HepG2 (cell line): ENCODE measurements around the gene RPL21. TPM values are rescaled to one million over a fixed set of nuclear protein-coding genes. Genes with fewer than 3 reads are reported as not detected.

Source experiments
- ATAD3A ChIP-seq: sonication (generic); formaldehyde crosslinking; IDR thresholded peaks from 2 replicates; pipeline ENCODE4 v1.4.0; 2020; ENCODE audit warnings: missing genetic modification reagents
- BORCS8-MEF2B ChIP-seq: sonication (generic); formaldehyde crosslinking; IDR thresholded peaks from 2 replicates; pipeline ENCODE4 v1.8.0; 2022; ENCODE audit warnings: mild to moderate bottlenecking, missing genetic modification reagents
- ESRRA ChIP-seq: sonication (generic); formaldehyde crosslinking; IDR thresholded peaks from 2 replicates; pipeline ENCODE4 v1.5.1; 2020; ENCODE audit warnings: mild to moderate bottlenecking, low read depth, missing genetic modification reagents
- HNRNPH1 ChIP-seq: fragments of 200-400 bp; formaldehyde crosslinking; optimal IDR thresholded peaks from 2 replicates; pipeline ENCODE3; 2017; ENCODE audit warnings: mild to moderate bottlenecking, low read depth, low read length
- KDM3A ChIP-seq: IDR thresholded peaks from 2 replicates; pipeline ENCODE4 v1.6.1; 2018; ENCODE audit warnings: low read depth, missing compliant biosample characterization
- NFE2L2 ChIP-seq: fragments of 150-350 bp; IDR thresholded peaks from 2 replicates; pipeline ENCODE4 v1.6.1; 2014; ENCODE audit warnings: low read length
- NFKBIZ ChIP-seq: IDR thresholded peaks from 2 replicates; pipeline ENCODE4 v1.6.1; 2018; ENCODE audit warnings: missing genetic modification reagents, missing compliant biosample characterization
- NFYC ChIP-seq: IDR thresholded peaks from 2 replicates; pipeline ENCODE4 v1.6.1; 2016; ENCODE audit warnings: missing genetic modification reagents, missing compliant biosample characterization
- PHF21A ChIP-seq: sonication (generic); formaldehyde crosslinking; IDR thresholded peaks from 2 replicates; pipeline ENCODE4 v1.5.0; 2020; ENCODE audit warnings: mild to moderate bottlenecking, missing genetic modification reagents
- RELA ChIP-seq: sonication (generic); formaldehyde crosslinking; IDR thresholded peaks from 2 replicates; pipeline ENCODE4 v1.4.0; 2020; ENCODE audit warnings: missing genetic modification reagents
- SYNCRIP ChIP-seq: fragments of 200-400 bp; formaldehyde crosslinking; IDR thresholded peaks from 2 replicates; pipeline ENCODE4 v1.6.1; 2018; ENCODE audit warnings: mild to moderate bottlenecking, low read depth, low read length; ENCODE audit not compliant: insufficient read depth
- TBL1XR1 ChIP-seq: fragments of 150-350 bp; IDR thresholded peaks from 2 replicates; pipeline ENCODE4 v1.6.1; 2014; ENCODE audit warnings: borderline replicate concordance, low read length; ENCODE audit not compliant: partially characterized antibody
- ZHX1 ChIP-seq: sonication (generic); formaldehyde crosslinking; IDR thresholded peaks from 2 replicates; pipeline ENCODE4 v1.8.1; 2022; ENCODE audit warnings: low read depth, mild to moderate bottlenecking, missing genetic modification reagents
- ZNF101 ChIP-seq: sonication (generic); formaldehyde crosslinking; IDR thresholded peaks from 2 replicates; pipeline ENCODE4 v1.4.0; 2020; ENCODE audit warnings: mild to moderate bottlenecking, low read depth, missing genetic modification reagents, borderline replicate concordance
- ZNF136 ChIP-seq: sonication (generic); formaldehyde crosslinking; IDR thresholded peaks from 2 replicates; pipeline ENCODE4 v1.8.1; 2022; ENCODE audit warnings: low read depth, mild to moderate bottlenecking, moderate library complexity, missing genetic modification reagents
- ZNF205 ChIP-seq: IDR thresholded peaks from 2 replicates; pipeline ENCODE4 v1.6.1; 2018; ENCODE audit warnings: missing biosample characterization, missing genetic modification reagents
- ZNF460 ChIP-seq: sonication (generic); formaldehyde crosslinking; IDR thresholded peaks from 2 replicates; pipeline ENCODE4 v1.5.1; 2020; ENCODE audit warnings: missing genetic modification reagents, mild to moderate bottlenecking, borderline replicate concordance
- ZNF703 ChIP-seq: sonication (generic); formaldehyde crosslinking; IDR thresholded peaks from 2 replicates; pipeline ENCODE4 v1.5.1; 2020; ENCODE audit warnings: missing genetic modification reagents, mild to moderate bottlenecking, moderate library complexity, borderline replicate concordance
- ZNF83 ChIP-seq: sonication (generic); formaldehyde crosslinking; IDR thresholded peaks from 2 replicates; pipeline ENCODE4 v1.4.0; 2020; ENCODE audit warnings: missing genetic modification reagents, mild to moderate bottlenecking, borderline replicate concordance
- ZNF878 ChIP-seq: sonication (generic); formaldehyde crosslinking; IDR thresholded peaks from 2 replicates; pipeline ENCODE4 v1.8.1; 2023; ENCODE audit warnings: mild to moderate bottlenecking, missing genetic modification reagents, moderate library complexity
- polyA plus RNA-seq, 8 experiments: library from polyadenylated mRNA; depleted of rRNA in 3 of 8; stranded (reverse) in 7 of 8; unstranded in 1 of 8; fragments of >200 nt; fragmentation: Illumina TruSeq in 4 of 8; extraction: Trizol in 4 of 8; gene quantifications; 2 replicates each; pipeline versions ENCODE4 v1.2.1 to v1.2.3, GENCODE V29; 2011 to 2016; ENCODE audit warnings: low read depth in 4 of 8, missing spikeins in 1 of 8, mixed read lengths in 1 of 8; ENCODE audit not compliant: insufficient read depth in 1 of 8
- total RNA-seq, 5 experiments: library from RNA; depleted of rRNA; stranded (reverse); fragments of >200 nt; fragmentation: Illumina TruSeq; extraction: Trizol; gene quantifications; 2 replicates each; pipeline ENCODE4 v1.2.3, GENCODE V29; 2016; ENCODE audit warnings: low read depth in 1 of 5
- TF ChIP-seq, protein P1 (sequence below): sonication (generic); formaldehyde crosslinking; IDR thresholded peaks from 2 replicates; pipeline ENCODE4 v1.4.0; 2020; ENCODE audit warnings: mild to moderate bottlenecking, low read depth, missing genetic modification reagents

RPL21 gene
- total and polyA plus RNA-seq, 2 of the 13 experiments (the other 11 are each of a cell fraction or from before 2014, with no cell fraction given) = 1,234 to 1,261 TPM

DNA sequence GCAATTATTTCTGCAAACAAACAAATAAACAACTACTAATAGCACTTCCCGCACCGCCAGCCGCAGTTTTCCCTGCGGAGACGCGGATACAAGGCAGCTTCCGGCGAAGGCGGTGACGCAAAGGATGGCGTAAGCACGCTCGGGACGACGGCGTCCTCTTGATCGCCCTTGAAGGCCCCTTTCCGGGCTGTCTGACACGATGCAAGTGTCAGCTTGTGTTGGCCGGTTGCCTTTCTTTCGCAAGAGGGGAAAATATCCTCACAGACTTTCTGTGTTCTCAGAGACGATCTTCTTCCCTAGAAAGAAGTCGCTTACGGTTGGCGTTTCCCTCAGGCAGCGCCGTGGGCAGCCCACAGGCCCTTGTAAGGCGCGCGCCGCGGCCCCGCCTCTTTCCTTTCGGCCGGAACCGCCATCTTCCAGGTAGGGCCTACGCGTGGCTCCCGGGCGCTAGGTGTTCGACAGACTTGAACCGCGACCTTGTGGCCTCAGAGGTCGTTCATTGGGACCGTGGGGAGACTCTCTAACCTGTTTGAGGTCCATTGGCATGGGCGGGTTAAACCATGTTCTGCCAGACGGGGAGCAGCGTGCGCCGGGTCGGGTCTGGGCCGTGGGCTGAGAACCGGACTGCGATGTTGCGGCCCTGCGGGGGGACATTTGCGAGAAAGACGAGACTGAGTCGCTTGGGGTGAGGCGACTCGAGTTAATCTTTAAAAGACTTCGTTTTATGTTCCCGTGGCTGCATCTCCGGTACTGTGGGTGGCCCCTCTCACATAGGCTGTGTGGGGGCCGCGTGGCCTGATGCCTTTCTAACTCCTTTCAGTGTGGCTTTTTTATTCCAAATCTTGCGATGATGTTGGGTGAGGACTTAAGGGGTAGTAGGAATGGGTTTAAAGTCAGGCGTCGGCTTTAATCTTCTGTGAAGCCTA lies at the start of gene RPL21 (continued):
- TF ChIP-seq NFE2L2 = no peak
- peak; percentile 89; the same call in 1 of the 2 replicates for TF ChIP-seq ZNF703 (CRISPR knock-in tag)
- 0 out of 2 replicates have a peak, but pooled peaks have one; percentile 42 for TF ChIP-seq NFKBIZ
- TF ChIP-seq ZNF205 (CRISPR knock-in tag) = 0 out of 2 replicates have a peak, but pooled peaks have one; percentile 28
- no peak for TF ChIP-seq RELA (CRISPR knock-in tag)
- no peak; the same call in 1 of the 2 replicates for TF ChIP-seq PHF21A
- peak; percentile 76; the same call in 1 of the 2 replicates for TF ChIP-seq ZNF101 (CRISPR knock-in tag)
- TF ChIP-seq, protein P1, sequence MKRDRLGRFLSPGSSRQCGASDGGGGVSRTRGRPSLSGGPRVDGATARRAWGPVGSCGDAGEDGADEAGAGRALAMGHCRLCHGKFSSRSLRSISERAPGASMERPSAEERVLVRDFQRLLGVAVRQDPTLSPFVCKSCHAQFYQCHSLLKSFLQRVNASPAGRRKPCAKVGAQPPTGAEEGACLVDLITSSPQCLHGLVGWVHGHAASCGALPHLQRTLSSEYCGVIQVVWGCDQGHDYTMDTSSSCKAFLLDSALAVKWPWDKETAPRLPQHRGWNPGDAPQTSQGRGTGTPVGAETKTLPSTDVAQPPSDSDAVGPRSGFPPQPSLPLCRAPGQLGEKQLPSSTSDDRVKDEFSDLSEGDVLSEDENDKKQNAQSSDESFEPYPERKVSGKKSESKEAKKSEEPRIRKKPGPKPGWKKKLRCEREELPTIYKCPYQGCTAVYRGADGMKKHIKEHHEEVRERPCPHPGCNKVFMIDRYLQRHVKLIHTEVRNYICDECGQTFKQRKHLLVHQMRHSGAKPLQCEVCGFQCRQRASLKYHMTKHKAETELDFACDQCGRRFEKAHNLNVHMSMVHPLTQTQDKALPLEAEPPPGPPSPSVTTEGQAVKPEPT (CRISPR knock-in tag) = no peak
- TF ChIP-seq KDM3A (CRISPR knock-in tag) = no peak
- TF ChIP-seq ZNF878 (CRISPR knock-in tag) = 0 out of 2 replicates have a peak, but pooled peaks have one; percentile 61
- no peak for TF ChIP-seq SYNCRIP
- peak; percentile 77; the same call in 1 of the 2 replicates for TF ChIP-seq ZNF83
- TF ChIP-seq ESRRA = peak; percentile 85
- 0 out of 2 replicates have a peak, but pooled peaks have one; percentile 36 for TF ChIP-seq ATAD3A (CRISPR knock-in tag)
- TF ChIP-seq BORCS8-MEF2B (CRISPR knock-in tag) = peak; percentile 78; the same call in 1 of the 2 replicates
- peak; percentile 97 for TF ChIP-seq ZHX1 (CRISPR knock-in tag)
- no peak for TF ChIP-seq HNRNPH1
- 0 out of 2 replicates have a peak, but pooled peaks have one; percentile 15 for TF ChIP-seq NFYC (CRISPR knock-in tag)
- no peak for TF ChIP-seq ZNF460 (CRISPR knock-in tag)
- TF ChIP-seq TBL1XR1 = peak; percentile 32
- TF ChIP-seq ZNF136 = 0 out of 2 replicates have a peak, but pooled peaks have one; percentile 54
